PC-3 (cell line): ENCODE results near the gene ASCC2.

ENCODE experiments used
- EZH2phosphoT487 ChIP-seq: fragments of 300-600 bp; sonication (generic); IDR thresholded peaks from 2 replicates; pipeline ENCODE4 v1.6.1; 2018; ENCODE audit warnings: mild to moderate bottlenecking, antibody characterized with exemption, low read length, borderline replicate concordance
- TF ChIP-seq, protein P1 (sequence below): fragments of 300-600 bp; sonication (generic); conservative IDR thresholded peaks from 2 replicates; pipeline ENCODE4 v1.5.1; 2017; ENCODE audit warnings: antibody characterized with exemption, low read depth, mild to moderate bottlenecking, low read length

GRCh38 chr22:29797351-29797750 is 40.7 kb downstream of the ASCC2 start:
- TF ChIP-seq, protein P1, sequence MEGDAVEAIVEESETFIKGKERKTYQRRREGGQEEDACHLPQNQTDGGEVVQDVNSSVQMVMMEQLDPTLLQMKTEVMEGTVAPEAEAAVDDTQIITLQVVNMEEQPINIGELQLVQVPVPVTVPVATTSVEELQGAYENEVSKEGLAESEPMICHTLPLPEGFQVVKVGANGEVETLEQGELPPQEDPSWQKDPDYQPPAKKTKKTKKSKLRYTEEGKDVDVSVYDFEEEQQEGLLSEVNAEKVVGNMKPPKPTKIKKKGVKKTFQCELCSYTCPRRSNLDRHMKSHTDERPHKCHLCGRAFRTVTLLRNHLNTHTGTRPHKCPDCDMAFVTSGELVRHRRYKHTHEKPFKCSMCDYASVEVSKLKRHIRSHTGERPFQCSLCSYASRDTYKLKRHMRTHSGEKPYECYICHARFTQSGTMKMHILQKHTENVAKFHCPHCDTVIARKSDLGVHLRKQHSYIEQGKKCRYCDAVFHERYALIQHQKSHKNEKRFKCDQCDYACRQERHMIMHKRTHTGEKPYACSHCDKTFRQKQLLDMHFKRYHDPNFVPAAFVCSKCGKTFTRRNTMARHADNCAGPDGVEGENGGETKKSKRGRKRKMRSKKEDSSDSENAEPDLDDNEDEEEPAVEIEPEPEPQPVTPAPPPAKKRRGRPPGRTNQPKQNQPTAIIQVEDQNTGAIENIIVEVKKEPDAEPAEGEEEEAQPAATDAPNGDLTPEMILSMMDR: no peak
- no peak for TF ChIP-seq EZH2phosphoT487
